ENCODE measurements around the gene TXNDC17.

- TF ChIP-seq CTCF (IDR thresholded peaks at IDR 0.05) (no peak), POLR2A (IDR thresholded peaks at IDR 0.05) (no peak)
Measured at GRCh38 chr17:6603744-6604325, 37.0 kb upstream of the TXNDC17 start.
